GM23248 (cell line): ENCODE measurements around the gene HOGA1. TPM values are rescaled to one million over a fixed set of nuclear protein-coding genes. Genes with fewer than 3 reads are reported as not detected.

Source experiments
- DNase-seq: peaks from one replicate; pipeline ENCODE4 v3.0.0-alpha.2; 2015
- H2AFZ ChIP-seq: fragments of 200-600 bp; sonication (generic); 2 replicates; pipeline ENCODE4 v1.6.1; 2016; ENCODE audit warnings: antibody characterized with exemption
- H3F3A ChIP-seq: fragments of 200-600 bp; sonication (generic); 2 replicates; pipeline ENCODE4 v1.6.1; 2016; ENCODE audit warnings: mild to moderate bottlenecking, antibody characterized with exemption, mixed run types; ENCODE audit not compliant: insufficient read depth
- H3K27ac ChIP-seq: fragments of 200-600 bp; sonication (generic); 2 replicates; pipeline ENCODE4 v1.5.1; 2016; ENCODE audit warnings: mild to moderate bottlenecking
- H3K27me3 ChIP-seq: fragments of 200-600 bp; sonication (generic); replicated peaks from 2 replicates; pipeline ENCODE4 v1.6.1; 2016; ENCODE audit warnings: mild to moderate bottlenecking; ENCODE audit not compliant: insufficient read depth
- H3K36me3 ChIP-seq: fragments of 200-600 bp; sonication (generic); 2 replicates; pipeline ENCODE4 v1.6.1; 2016; ENCODE audit warnings: low read depth, mild to moderate bottlenecking
- H3K4me1 ChIP-seq: fragments of 200-600 bp; sonication (generic); 2 replicates; pipeline ENCODE4 v1.6.1; 2016; ENCODE audit warnings: mild to moderate bottlenecking; ENCODE audit not compliant: insufficient read depth
- H3K4me2 ChIP-seq: fragments of 200-600 bp; sonication (generic); one replicate; pipeline ENCODE4 v1.6.1; 2016; ENCODE audit warnings: mild to moderate bottlenecking; ENCODE audit not compliant: unreplicated experiment
- H3K4me3 ChIP-seq: fragments of 200-600 bp; sonication (generic); 2 replicates; pipeline ENCODE4 v1.5.1; 2016; ENCODE audit warnings: mild to moderate bottlenecking
- H3K79me2 ChIP-seq: fragments of 200-600 bp; sonication (generic); 2 replicates; pipeline ENCODE4 v1.6.1; 2016; ENCODE audit warnings: mild to moderate bottlenecking; ENCODE audit not compliant: insufficient read depth
- H3K9ac ChIP-seq: fragments of 200-600 bp; sonication (generic); 2 replicates; pipeline ENCODE4 v1.6.1; 2016; ENCODE audit warnings: mild to moderate bottlenecking
- H3K9me2 ChIP-seq: fragments of 200-600 bp; sonication (generic); 2 replicates; pipeline ENCODE4 v1.6.1; 2016; ENCODE audit warnings: mixed run types, mild to moderate bottlenecking, moderate library complexity; ENCODE audit not compliant: insufficient read depth
- H3K9me3 ChIP-seq: fragments of 200-600 bp; sonication (generic); one replicate; pipeline ENCODE4 v1.6.1; 2017; ENCODE audit warnings: low read depth
- H4K20me1 ChIP-seq: fragments of 200-600 bp; sonication (generic); 2 replicates; pipeline ENCODE4 v1.6.0; 2016; ENCODE audit not compliant: insufficient read depth
- EZH2 ChIP-seq: fragments of 200-600 bp; sonication (generic); IDR thresholded peaks from 2 replicates; pipeline ENCODE4 v1.6.1; 2018; ENCODE audit warnings: antibody characterized with exemption, mild to moderate bottlenecking; ENCODE audit not compliant: insufficient read depth, poor library complexity, severe bottlenecking
- EZH2phosphoT487 ChIP-seq: fragments of 200-600 bp; sonication (generic); IDR thresholded peaks from 2 replicates; pipeline ENCODE4 v1.6.1; 2018; ENCODE audit warnings: antibody characterized with exemption, moderate library complexity, mild to moderate bottlenecking, low read depth; ENCODE audit not compliant: insufficient read depth
- WGBS, 2 experiments: methylation state at CpG; one replicate each; pipeline ENCODE4 v1.1.6; 2015 to 2017; ENCODE audit warnings: low lambda C conversion rate in 2 of 2, low coverage in 1 of 2; ENCODE audit errors: missing lambda C conversion rate in 2 of 2; 5-methylcytosine and 5-hydroxymethylcytosine counted together
- in situ Hi-C: fragments of 300-500 bp; cut with MboI; formaldehyde crosslinking; loops from 2 replicates; pipeline ENCODE4 v1.15.0; 2020
- polyA plus RNA-seq: library from polyadenylated mRNA; unstranded; fragments of >200 nt; fragmentation: Nextera tagmentation; extraction: Ambion mirVana; gene quantifications from 2 replicates; pipeline ENCODE4 v1.2.1, GENCODE V29; 2016
- total RNA-seq: library from RNA; depleted of rRNA; stranded (reverse); fragments of >200 nt; shearing (Covaris generic); gene quantifications from 2 replicates; pipeline ENCODE4 v1.2.3, GENCODE V29; 2014

HOGA1 gene
- total and polyA plus RNA-seq, 2 experiments from 2014 or later = 0.13 to 0.22 TPM

- Histone ChIP-seq H3K4me3 (no peak overlapping the region), H3K27me3 (no peaks in the 10 kb centered on the region), H3K9ac (no peak overlapping the region), H3K9me2 (no peaks in the 10 kb centered on the region), H3K4me1 (peaks cover 14% of the 10 kb centered on the region), H3K79me2 (no peaks in the 10 kb centered on the region), H3K27ac (no peak overlapping the region), H3K36me3 (no peaks in the 10 kb centered on the region), H3F3A (no peaks in the 10 kb centered on the region), H3K4me2 (no peak overlapping the region), H2AFZ (no peak overlapping the region), H4K20me1 (no peaks in the 10 kb centered on the region), H3K9me3 (no peaks in the 10 kb centered on the region)
- 64 to 66% methylated on average over 9 of the region's 9 CpGs for WGBS, 2 experiments
- in situ Hi-C loops = no loop called here
- TF ChIP-seq EZH2phosphoT487 = no peak
- no peak for TF ChIP-seq EZH2
- no peak for DNase-seq
These were observed 6.5 kb upstream of the HOGA1 start for GRCh38 chr10:97577701-97578100.

- no peak for TF ChIP-seq EZH2
- TF ChIP-seq EZH2phosphoT487 = no peak
- Histone ChIP-seq H2AFZ (no peak overlapping the region), H3K36me3 (no peaks in the 10 kb centered on the region), H3K4me2 (no peak overlapping the region), H3K4me3 (no peak overlapping the region), H3K79me2 (no peaks in the 10 kb centered on the region), H3K4me1 (peaks cover 14% of the 10 kb centered on the region), H4K20me1 (no peaks in the 10 kb centered on the region), H3K27ac (no peak overlapping the region), H3K27me3 (no peaks in the 10 kb centered on the region), H3K9me2 (no peaks in the 10 kb centered on the region), H3F3A (no peaks in the 10 kb centered on the region), H3K9me3 (no peaks in the 10 kb centered on the region), H3K9ac (no peak overlapping the region)
- WGBS, 2 experiments = 88 to 90% methylated on average over 37 to 40 of the region's 40 CpGs
- DNase-seq = no peak
- in situ Hi-C loops = no loop called here
These were observed 5.9 kb upstream of the HOGA1 start for GRCh38 chr10:97578171-97578844.

DNA sequence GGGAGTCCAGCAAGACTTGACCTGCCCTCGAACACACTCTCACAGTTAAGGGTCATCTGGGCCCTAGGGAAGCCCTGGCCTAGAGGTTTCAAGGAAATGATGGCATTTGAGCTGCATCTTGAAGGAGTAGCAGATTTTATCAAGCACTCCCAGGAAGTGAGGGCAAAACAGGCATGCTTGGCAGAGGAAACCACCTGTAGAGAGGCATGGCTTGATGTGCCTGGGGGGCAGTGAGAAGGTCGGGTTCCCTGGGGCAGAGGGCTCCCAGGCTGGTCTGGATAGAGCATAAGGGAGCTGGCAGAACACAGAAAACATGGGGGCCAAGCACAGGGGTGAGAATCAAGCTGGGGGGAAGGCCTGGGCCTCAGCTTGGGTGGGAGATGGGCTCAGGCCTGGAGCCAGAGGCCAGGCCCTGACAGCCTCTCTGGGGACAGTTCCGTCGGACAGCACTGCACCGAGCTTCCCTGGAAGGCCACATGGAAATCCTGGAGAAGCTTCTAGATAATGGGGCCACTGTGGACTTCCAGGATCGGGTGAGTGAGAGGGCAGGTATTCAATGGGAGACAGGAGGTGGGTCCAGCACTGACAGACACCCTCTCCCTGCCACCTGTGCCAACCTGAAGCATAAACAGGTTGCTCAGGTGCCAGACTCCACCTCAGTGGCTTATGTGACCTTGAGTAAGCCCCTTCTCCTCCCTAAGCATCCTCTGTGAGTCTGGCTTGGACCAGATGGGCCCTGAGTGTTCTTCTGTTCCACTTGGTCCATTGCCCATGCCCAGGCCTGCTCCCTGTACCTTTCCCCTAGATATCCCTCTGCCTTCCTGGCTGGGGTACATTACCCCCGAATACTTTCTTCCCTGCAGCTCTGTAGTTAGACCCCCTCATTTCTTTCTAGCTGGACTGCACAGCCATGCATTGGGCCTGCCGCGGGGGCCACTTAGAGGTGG is 3.5 kb upstream of the HOGA1 start:
- Histone ChIP-seq H3K79me2 (no peaks in the 10 kb centered on the region), H3K27ac (no peak overlapping the region), H3K9me3 (no peaks in the 10 kb centered on the region), H3F3A (no peaks in the 10 kb centered on the region), H3K36me3 (no peaks in the 10 kb centered on the region), H3K4me2 (no peak overlapping the region), H3K4me1 (peaks cover 4% of the 10 kb centered on the region; the same call in 1 of the 2 replicates), H4K20me1 (no peaks in the 10 kb centered on the region), H3K27me3 (no peaks in the 10 kb centered on the region), H3K9ac (no peak overlapping the region), H2AFZ (no peak overlapping the region), H3K9me2 (no peaks in the 10 kb centered on the region), H3K4me3 (no peak overlapping the region)
- no peak for DNase-seq
- TF ChIP-seq EZH2 = no peak
- no peak for TF ChIP-seq EZH2phosphoT487
- WGBS, 2 experiments = 74 to 80% methylated on average over 9 of the region's 9 CpGs
- in situ Hi-C loops = no loop called here

DNA sequence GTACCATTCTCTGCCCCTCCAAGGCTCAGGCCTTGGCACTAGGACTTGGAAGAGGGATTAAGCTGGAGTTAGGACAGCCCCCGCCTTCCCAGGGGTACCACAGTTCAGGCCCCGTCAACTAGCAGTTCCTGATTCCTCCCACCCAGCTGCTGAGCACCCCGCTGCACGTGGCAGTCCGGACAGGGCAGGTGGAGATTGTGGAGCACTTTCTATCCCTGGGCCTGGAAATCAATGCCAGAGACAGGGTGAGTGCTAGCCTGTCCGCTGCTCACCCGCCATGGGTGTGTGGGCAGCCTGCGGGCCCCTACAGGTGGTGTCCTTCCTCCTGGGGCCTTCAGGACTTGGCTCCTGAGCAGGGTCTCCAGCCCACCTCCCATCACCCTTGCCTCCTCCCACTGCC is 2.0 kb upstream of the HOGA1 start:
- H3K27me3 ChIP-seq = no peaks in the 10 kb centered on the region
- H3K4me3 ChIP-seq = no peak overlapping the region
- H2AFZ ChIP-seq = no peak overlapping the region
- no peak overlapping the region for H3K27ac ChIP-seq
- no peaks in the 10 kb centered on the region for H3K9me3 ChIP-seq
- no peaks in the 10 kb centered on the region for H4K20me1 ChIP-seq
- no peaks in the 10 kb centered on the region for H3K36me3 ChIP-seq
- no peaks in the 10 kb centered on the region for H3K9me2 ChIP-seq
- H3K4me1 ChIP-seq = peaks cover 4% of the 10 kb centered on the region; the same call in 1 of the 2 replicates
- no peak overlapping the region for H3K9ac ChIP-seq
- no peak overlapping the region for H3K4me2 ChIP-seq
- no peaks in the 10 kb centered on the region for H3F3A ChIP-seq
- no peaks in the 10 kb centered on the region for H3K79me2 ChIP-seq
- no peak for TF ChIP-seq EZH2phosphoT487
- TF ChIP-seq EZH2 = no peak
- no peak for DNase-seq
- in situ Hi-C loops = no loop called here
- WGBS, 2 experiments = 93 to 97% methylated on average over 6 to 8 of the region's 8 CpGs
